ENCODE data around the gene PCARE.

The PCARE gene

DNA sequence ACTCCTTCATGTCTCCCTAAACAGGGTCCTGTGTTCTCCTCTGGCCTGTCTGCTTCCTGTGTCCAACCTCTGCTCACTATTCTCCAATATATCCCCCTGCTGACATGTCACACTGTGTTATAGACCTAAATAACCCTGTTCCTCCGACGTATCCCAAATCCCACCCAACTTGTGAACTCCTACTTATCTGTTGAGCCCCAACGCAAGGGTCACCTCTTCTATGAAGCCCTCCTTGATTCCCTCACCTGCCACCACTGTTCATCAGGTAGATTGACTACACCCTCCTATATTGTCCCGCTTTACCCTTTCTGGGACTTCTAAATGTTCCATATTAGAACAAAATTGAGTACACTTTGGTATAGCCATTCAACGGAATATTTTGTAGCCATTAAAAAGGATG, 42.1 kb downstream of the PCARE start:
- Histone ChIP-seq H3F3A (ENCODE audit: low read depth) (no peaks in the 10 kb centered on the region), H3K9me3 (ENCODE audit: insufficient read depth, low read depth, low read length) (no peaks in the 10 kb centered on the region), H3K36me3 (ENCODE audit: insufficient read depth, low read length) (no peaks in the 10 kb centered on the region), H3K4me1 (ENCODE audit: insufficient read depth, low read length, poor library complexity, severe bottlenecking) (peaks cover 37% of the 10 kb centered on the region), H3K4me3 (ENCODE audit: low read length, poor library complexity, severe bottlenecking) (no peak overlapping the region), H3K27me3 (ENCODE audit: insufficient read depth, low read length, poor library complexity, severe bottlenecking) (no peaks in the 10 kb centered on the region), H2AFZ (ENCODE audit: low read length) (no peak overlapping the region), H4K20me1 (ENCODE audit: insufficient read depth, low read length, poor library complexity, severe bottlenecking) (no peaks in the 10 kb centered on the region), H3K79me2 (ENCODE audit: insufficient read depth, low read length) (no peaks in the 10 kb centered on the region), H3K9ac (ENCODE audit: low read depth, low read length, poor library complexity, severe bottlenecking) (no peak overlapping the region), H3K9me2 (replicated peaks; ENCODE audit: low read depth, low read length) (no peaks in the 10 kb centered on the region), H3K4me2 (ENCODE audit: low read depth, low read length, poor library complexity, severe bottlenecking) (peak overlapping the region; percentile 49)
- TF ChIP-seq EZH2phosphoT487 (IDR thresholded peaks at IDR 0.05; ENCODE audit: borderline replicate concordance): no peak
- TF ChIP-seq, protein P1, sequence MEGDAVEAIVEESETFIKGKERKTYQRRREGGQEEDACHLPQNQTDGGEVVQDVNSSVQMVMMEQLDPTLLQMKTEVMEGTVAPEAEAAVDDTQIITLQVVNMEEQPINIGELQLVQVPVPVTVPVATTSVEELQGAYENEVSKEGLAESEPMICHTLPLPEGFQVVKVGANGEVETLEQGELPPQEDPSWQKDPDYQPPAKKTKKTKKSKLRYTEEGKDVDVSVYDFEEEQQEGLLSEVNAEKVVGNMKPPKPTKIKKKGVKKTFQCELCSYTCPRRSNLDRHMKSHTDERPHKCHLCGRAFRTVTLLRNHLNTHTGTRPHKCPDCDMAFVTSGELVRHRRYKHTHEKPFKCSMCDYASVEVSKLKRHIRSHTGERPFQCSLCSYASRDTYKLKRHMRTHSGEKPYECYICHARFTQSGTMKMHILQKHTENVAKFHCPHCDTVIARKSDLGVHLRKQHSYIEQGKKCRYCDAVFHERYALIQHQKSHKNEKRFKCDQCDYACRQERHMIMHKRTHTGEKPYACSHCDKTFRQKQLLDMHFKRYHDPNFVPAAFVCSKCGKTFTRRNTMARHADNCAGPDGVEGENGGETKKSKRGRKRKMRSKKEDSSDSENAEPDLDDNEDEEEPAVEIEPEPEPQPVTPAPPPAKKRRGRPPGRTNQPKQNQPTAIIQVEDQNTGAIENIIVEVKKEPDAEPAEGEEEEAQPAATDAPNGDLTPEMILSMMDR (conservative IDR thresholded peaks at IDR 0.05; ENCODE audit: low read length): no peak

DNA sequence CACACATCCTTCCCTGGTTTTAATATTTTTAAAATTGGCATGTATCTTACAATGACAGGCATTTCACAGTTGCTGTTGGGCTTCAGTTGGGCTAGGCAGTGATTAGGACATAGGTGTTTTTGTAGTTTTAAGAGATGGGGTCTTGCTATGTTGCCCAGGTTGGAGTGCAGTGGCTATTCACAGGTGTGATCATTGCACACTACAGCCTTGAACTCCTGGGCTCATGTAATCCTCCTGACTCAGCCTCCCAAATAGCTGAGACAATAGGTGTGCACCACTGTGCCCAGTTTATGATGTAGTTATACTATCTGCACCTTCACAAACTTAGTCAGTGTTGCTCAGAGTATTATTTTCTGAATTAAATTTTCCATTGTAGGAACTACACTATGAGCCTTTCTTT, 43.3 kb downstream of the PCARE start:
- no peaks in the 10 kb centered on the region for H3K9me3 ChIP-seq (ENCODE audit: insufficient read depth, low read depth, low read length)
- no peak overlapping the region for H3K9ac ChIP-seq (ENCODE audit: low read depth, low read length, poor library complexity, severe bottlenecking)
- H2AFZ ChIP-seq (ENCODE audit: low read length): no peak overlapping the region
- no peaks in the 10 kb centered on the region for H4K20me1 ChIP-seq (ENCODE audit: insufficient read depth, low read length, poor library complexity, severe bottlenecking)
- no peaks in the 10 kb centered on the region for H3K36me3 ChIP-seq (ENCODE audit: insufficient read depth, low read length)
- no peak overlapping the region for H3K4me3 ChIP-seq (ENCODE audit: low read length, poor library complexity, severe bottlenecking)
- H3K27me3 ChIP-seq (ENCODE audit: insufficient read depth, low read length, poor library complexity, severe bottlenecking): no peaks in the 10 kb centered on the region
- H3F3A ChIP-seq (ENCODE audit: low read depth): no peaks in the 10 kb centered on the region
- no peak overlapping the region for H3K4me2 ChIP-seq (ENCODE audit: low read depth, low read length, poor library complexity, severe bottlenecking)
- H3K4me1 ChIP-seq (ENCODE audit: insufficient read depth, low read length, poor library complexity, severe bottlenecking): peaks cover 37% of the 10 kb centered on the region
- no peaks in the 10 kb centered on the region for H3K9me2 ChIP-seq (replicated peaks; ENCODE audit: low read depth, low read length)
- TF ChIP-seq, protein P1 (conservative IDR thresholded peaks at IDR 0.05; ENCODE audit: low read length): no peak
- no peak for TF ChIP-seq EZH2phosphoT487 (IDR thresholded peaks at IDR 0.05; ENCODE audit: borderline replicate concordance)
- no peaks in the 10 kb centered on the region for H3K79me2 ChIP-seq (ENCODE audit: insufficient read depth, low read length)

DNA sequence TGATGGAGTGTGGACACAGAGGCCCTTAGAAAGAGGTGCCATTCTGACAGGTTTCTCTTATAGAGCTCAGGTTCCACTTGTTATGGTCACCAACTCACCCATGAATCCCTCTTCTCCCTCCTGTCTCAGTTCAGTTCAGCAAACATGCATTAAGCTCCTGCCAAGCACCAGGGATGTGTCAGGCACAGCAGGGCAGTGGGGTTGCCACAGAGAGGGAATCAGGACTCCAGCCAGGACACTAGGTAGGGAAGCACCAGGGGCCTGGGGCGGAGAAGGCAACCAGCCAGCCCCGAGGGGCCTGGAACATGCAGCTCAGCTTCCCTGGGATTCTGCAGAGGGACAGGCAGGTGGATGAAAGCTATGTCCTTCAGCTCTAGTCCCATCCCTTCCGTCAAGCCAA, 48.6 kb downstream of the PCARE start:
- Histone ChIP-seq H3K4me1 (ENCODE audit: insufficient read depth, low read length, poor library complexity, severe bottlenecking) (peaks cover 5% of the 10 kb centered on the region), H3K9me2 (replicated peaks; ENCODE audit: low read depth, low read length) (no peaks in the 10 kb centered on the region), H4K20me1 (ENCODE audit: insufficient read depth, low read length, poor library complexity, severe bottlenecking) (no peaks in the 10 kb centered on the region), H3K79me2 (ENCODE audit: insufficient read depth, low read length) (no peaks in the 10 kb centered on the region), H3K27me3 (ENCODE audit: insufficient read depth, low read length, poor library complexity, severe bottlenecking) (no peaks in the 10 kb centered on the region), H3K4me2 (ENCODE audit: low read depth, low read length, poor library complexity, severe bottlenecking) (no peak overlapping the region), H2AFZ (ENCODE audit: low read length) (no peak overlapping the region), H3K9ac (ENCODE audit: low read depth, low read length, poor library complexity, severe bottlenecking) (no peak overlapping the region), H3F3A (ENCODE audit: low read depth) (no peaks in the 10 kb centered on the region), H3K4me3 (ENCODE audit: low read length, poor library complexity, severe bottlenecking) (no peak overlapping the region), H3K9me3 (ENCODE audit: insufficient read depth, low read depth, low read length) (no peaks in the 10 kb centered on the region), H3K36me3 (ENCODE audit: insufficient read depth, low read length) (no peaks in the 10 kb centered on the region)
- TF ChIP-seq, protein P1 (conservative IDR thresholded peaks at IDR 0.05; ENCODE audit: low read length): no peak
- TF ChIP-seq EZH2phosphoT487 (IDR thresholded peaks at IDR 0.05; ENCODE audit: borderline replicate concordance): no peak

Measured in Loucy (cell line).